Stomach (tissue), 4 donors: Measurements from ENCODE around the gene IGSF9B.

Experiments
- EP300 ChIP-seq: sonication (generic); formaldehyde crosslinking; IDR thresholded peaks from one replicate; pipeline ENCODE4 v1.6.1; 2017; ENCODE audit warnings: antibody characterized with exemption
- POLR2A ChIP-seq, 4 donors: fragments of 450-650 bp; IDR thresholded peaks; one replicate each; pipeline ENCODE4 v1.6.1; 2016; ENCODE audit warnings: antibody characterized with exemption in 4 of 4, control low read depth in 2 of 4, mild to moderate bottlenecking in 1 of 4, moderate library complexity in 1 of 4
- TF ChIP-seq, protein P1 (sequence below), 7 experiments: fragments of 450-650 bp in 4 of 7; fragments of 200-600 bp in 3 of 7; sonication (generic) in 3 of 7; IDR thresholded peaks; one replicate each; pipeline ENCODE4 v1.5.1; 2016 to 2019; ENCODE audit warnings: antibody characterized with exemption in 7 of 7, control low read depth in 2 of 7, mild to moderate bottlenecking in 1 of 7

DNA sequence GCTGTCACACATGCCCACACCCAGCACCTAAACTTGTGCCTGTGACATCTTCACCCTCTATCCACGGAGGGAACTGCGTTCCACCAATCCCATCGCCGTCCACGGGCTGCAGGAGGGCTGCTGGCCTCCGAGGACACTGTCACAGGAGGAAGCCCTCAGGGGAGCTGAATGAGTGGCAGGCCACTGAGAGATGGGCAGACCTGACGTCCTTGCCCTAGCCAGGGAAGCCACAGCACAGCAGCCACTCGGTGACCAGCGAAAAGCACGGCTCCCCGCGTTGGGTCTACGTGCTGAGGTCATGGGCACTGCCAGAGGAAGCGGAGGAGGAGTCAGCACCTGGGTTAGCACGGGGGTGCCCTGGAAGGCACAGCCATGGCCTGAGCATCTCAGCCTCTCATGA is 50.5 kb downstream of the IGSF9B start:
- TF ChIP-seq, protein P1, sequence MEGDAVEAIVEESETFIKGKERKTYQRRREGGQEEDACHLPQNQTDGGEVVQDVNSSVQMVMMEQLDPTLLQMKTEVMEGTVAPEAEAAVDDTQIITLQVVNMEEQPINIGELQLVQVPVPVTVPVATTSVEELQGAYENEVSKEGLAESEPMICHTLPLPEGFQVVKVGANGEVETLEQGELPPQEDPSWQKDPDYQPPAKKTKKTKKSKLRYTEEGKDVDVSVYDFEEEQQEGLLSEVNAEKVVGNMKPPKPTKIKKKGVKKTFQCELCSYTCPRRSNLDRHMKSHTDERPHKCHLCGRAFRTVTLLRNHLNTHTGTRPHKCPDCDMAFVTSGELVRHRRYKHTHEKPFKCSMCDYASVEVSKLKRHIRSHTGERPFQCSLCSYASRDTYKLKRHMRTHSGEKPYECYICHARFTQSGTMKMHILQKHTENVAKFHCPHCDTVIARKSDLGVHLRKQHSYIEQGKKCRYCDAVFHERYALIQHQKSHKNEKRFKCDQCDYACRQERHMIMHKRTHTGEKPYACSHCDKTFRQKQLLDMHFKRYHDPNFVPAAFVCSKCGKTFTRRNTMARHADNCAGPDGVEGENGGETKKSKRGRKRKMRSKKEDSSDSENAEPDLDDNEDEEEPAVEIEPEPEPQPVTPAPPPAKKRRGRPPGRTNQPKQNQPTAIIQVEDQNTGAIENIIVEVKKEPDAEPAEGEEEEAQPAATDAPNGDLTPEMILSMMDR (IDR thresholded peaks at IDR 0.05): no peak
- TF ChIP-seq POLR2A (IDR thresholded peaks at IDR 0.05): no peak
- no peak for TF ChIP-seq EP300
